GM12878 (cell line): Measurements from ENCODE around the gene PARP6. TPM values are rescaled to one million over a fixed set of nuclear protein-coding genes. Genes with fewer than 3 reads are reported as not detected.
A peak's percentile ranks its signal among the peaks of the same experiment; 100 is the strongest.

Experiments used
- ATAC-seq: fragments of 200-7000 bp; cut with Tn5 transposase; 3 replicates; pipeline ENCODE4 v1.9.1; 2020; ENCODE audit warnings: mild to moderate bottlenecking, moderate library complexity
- BruUV-seq: library from RNA; stranded (reverse); fragments of 400-500 nt; replicated peaks from 2 replicates; lab custom pipeline; 2021; lab: Mats Ljungman, UMichigan
- CTCF ChIA-PET: fragments of 300-600 bp; sonication (Branson Sonifier 250); formaldehyde crosslinking; extraction: SDS; loops from one replicate; lab custom pipeline; 2021; ENCODE audit warnings: inconsistent platforms; lab: Yijun Ruan, JAX
- POLR2A ChIA-PET: fragments of 350-600 bp; formaldehyde crosslinking; extraction: SDS; loops from one replicate; lab custom pipeline; 2021; ENCODE audit warnings: inconsistent platforms; lab: Charles Lee
- RAD21 ChIA-PET: fragments of 300-600 bp; sonication (Branson Sonifier 250); formaldehyde crosslinking; loops from one replicate; lab custom pipeline; 2023; ENCODE audit warnings: antibody characterized with exemption; ENCODE audit not compliant: unreplicated experiment; lab: Charles Lee
- SMC1A ChIA-PET: fragments of 300-600 bp; sonication (Branson Sonifier 250); formaldehyde crosslinking; loops from one replicate; lab custom pipeline; 2023; ENCODE audit not compliant: unreplicated experiment, uncharacterized antibody; lab: Charles Lee
- DNase-seq: peaks from one replicate; pipeline ENCODE4 v3.0.0-alpha.2; 2011; ENCODE audit warnings: low read depth, low spot score
- FAIRE-seq: peaks from 3 replicates; lab custom pipeline; 2011; peaks lifted over from hg19 to GRCh38; lab: Jason Lieb, UNC
- H2AFZ ChIP-seq: 2 replicates; pipeline ENCODE4 v1.6.0; 2011; ENCODE audit warnings: low read depth, low read length, control low read depth; ENCODE audit not compliant: control insufficient read depth
- H3K27ac ChIP-seq: 2 replicates; pipeline ENCODE4 v1.5.1; 2011; ENCODE audit warnings: control low read depth; ENCODE audit not compliant: control insufficient read depth, insufficient read depth
- H3K27me3 ChIP-seq, 2 experiments: replicated peaks in 1 of 2; 2 replicates each; pipeline versions ENCODE4 v1.6.0 to v1.6.1; 2011; ENCODE audit warnings: low read length in 1 of 2; ENCODE audit not compliant: control insufficient read depth in 2 of 2, insufficient read depth in 2 of 2
- H3K36me3 ChIP-seq, 2 experiments: 2 replicates each; pipeline ENCODE4 v1.5.1; 2011; ENCODE audit warnings: low read length in 1 of 2; ENCODE audit not compliant: control insufficient read depth in 2 of 2, insufficient read depth in 2 of 2
- H3K4me1 ChIP-seq: 2 replicates; pipeline ENCODE4 v1.6.1; 2011; ENCODE audit warnings: mild to moderate bottlenecking, low read length, moderate library complexity, mixed read lengths; ENCODE audit not compliant: control insufficient read depth, insufficient read depth
- H3K4me2 ChIP-seq: 2 replicates; pipeline ENCODE4 v1.6.0; 2011; ENCODE audit warnings: control low read depth; ENCODE audit not compliant: control insufficient read depth, insufficient read depth
- H3K4me3 ChIP-seq: fragments of 200-600 bp; sonication (generic); 2 replicates; pipeline ENCODE4 v1.5.1; 2016
- H3K79me2 ChIP-seq: 2 replicates; pipeline ENCODE4 v1.6.0; 2011; ENCODE audit warnings: low read length; ENCODE audit not compliant: control insufficient read depth, insufficient read depth
- H3K9ac ChIP-seq: 2 replicates; pipeline ENCODE4 v1.8.0; 2011; ENCODE audit warnings: low read length, control low read depth, mixed read lengths; ENCODE audit not compliant: control insufficient read depth, insufficient read depth
- H3K9me3 ChIP-seq: replicated peaks from 3 replicates; pipeline ENCODE4 v1.5.1; 2011; ENCODE audit warnings: mild to moderate bottlenecking, low read length; ENCODE audit not compliant: control insufficient read depth, insufficient read depth
- H4K20me1 ChIP-seq: 2 replicates; pipeline ENCODE4 v1.6.0; 2011; ENCODE audit not compliant: control insufficient read depth, insufficient read depth
- ASH2L ChIP-seq: fragments of 300-600, 200-600 bp; sonication (generic); IDR thresholded peaks from 2 replicates; pipeline ENCODE4 v1.6.1; 2017; ENCODE audit warnings: low read depth, mild to moderate bottlenecking, borderline replicate concordance
- ATF7 ChIP-seq: fragments of 450-650 bp; IDR thresholded peaks from 2 replicates; pipeline ENCODE4 v1.6.1; 2016; ENCODE audit warnings: low read depth, mild to moderate bottlenecking
- CBX5 ChIP-seq: sonication (generic); IDR thresholded peaks from 2 replicates; pipeline ENCODE4 v1.6.1; 2016; ENCODE audit warnings: low read depth, moderate library complexity, mild to moderate bottlenecking, inconsistent platforms
- CHD4 ChIP-seq: fragments of 200-600 bp; sonication (generic); IDR thresholded peaks from 2 replicates; pipeline ENCODE4 v1.6.1; 2016; ENCODE audit warnings: mild to moderate bottlenecking
- IKZF2 ChIP-seq, 2 experiments: fragments of 450-650 bp; IDR thresholded peaks; 2 replicates each; pipeline ENCODE4 v1.6.1; 2017; ENCODE audit warnings: mild to moderate bottlenecking in 2 of 2, moderate library complexity in 2 of 2
- IRF3 ChIP-seq: fragments of 450-650 bp; IDR thresholded peaks from 2 replicates; pipeline ENCODE4 v1.6.1; 2014; ENCODE audit warnings: mild to moderate bottlenecking
- MTA3 ChIP-seq: IDR thresholded peaks from 2 replicates; pipeline ENCODE4 v1.6.1; 2012; ENCODE audit warnings: low read length, inconsistent platforms, borderline replicate concordance
- PAX5 ChIP-seq: IDR thresholded peaks from 2 replicates; pipeline ENCODE4 v1.6.1; 2011; ENCODE audit warnings: low read depth, low read length, borderline replicate concordance
- POLR2A ChIP-seq: IDR thresholded peaks from 2 replicates; pipeline ENCODE4 v1.6.1; 2011; ENCODE audit warnings: low read depth, mild to moderate bottlenecking, low read length
- SMARCA5 ChIP-seq: fragments of 450-650 bp; IDR thresholded peaks from 2 replicates; pipeline ENCODE4 v1.6.1; 2017; ENCODE audit warnings: mild to moderate bottlenecking
- SRF ChIP-seq, 2 experiments: IDR thresholded peaks; 2 replicates each; pipeline ENCODE4 v1.6.1; 2011; ENCODE audit warnings: low read depth in 2 of 2, low read length in 2 of 2, mild to moderate bottlenecking in 1 of 2, moderate library complexity in 1 of 2
- WRNIP1 ChIP-seq: IDR thresholded peaks from 2 replicates; pipeline ENCODE4 v1.6.1; 2011; ENCODE audit warnings: low read depth, low read length, improper control_type of control experiment, borderline replicate concordance
- WGBS: methylation state at CpG from one replicate; pipeline ENCODE4 v1.1.6; 2016; ENCODE audit warnings: low lambda C conversion rate; ENCODE audit not compliant: insufficient replicate concordance, insufficient coverage; ENCODE audit errors: missing lambda C conversion rate; 5-methylcytosine and 5-hydroxymethylcytosine counted together
- in situ Hi-C: fragments of 300-500 bp; cut with MboI; formaldehyde crosslinking; loops from 9 replicates; pipeline ENCODE4 v1.14.3; 2018; ENCODE audit warnings: mixed read lengths
- intact Hi-C: fragments of 100-400 bp; cut with micrococcal nuclease; formaldehyde crosslinking; loops from one replicate; pipeline ENCODE4 v1.14.2; 2022; ENCODE audit not compliant: unreplicated experiment
- polyA plus RNA-seq, 11 experiments: library from polyadenylated mRNA; depleted of rRNA in 4 of 11; unstranded in 6 of 11; stranded (reverse) in 5 of 11; fragments of >200 nt; fragmentation: Nextera tagmentation in 4 of 11; fragmentation: Illumina TruSeq in 1 of 11; extraction: Ambion mirVana in 4 of 11; extraction: Trizol in 1 of 11; gene quantifications; 1 replicate in 1 of 11; 2 replicates in 10 of 11; pipeline versions ENCODE4 v1.2.1 to v1.2.3, GENCODE V29; 2011 to 2016; ENCODE audit warnings: inconsistent platforms in 2 of 11, missing spikeins in 2 of 11, low read depth in 1 of 11
- total RNA-seq, 4 experiments: library from RNA; depleted of rRNA in 3 of 4; stranded (reverse); fragments of >200 nt in 3 of 4; fragmentation: Illumina TruSeq in 1 of 4; extraction: Trizol in 1 of 4; gene quantifications; 2 replicates each; pipeline versions ENCODE4 v1.2.1 to v1.2.3, GENCODE V29; 2013 to 2021
- TF ChIP-seq, protein P1 (sequence below): IDR thresholded peaks from 2 replicates; pipeline ENCODE4 v1.6.1; 2011; ENCODE audit warnings: low read depth, low read length, improper control_type of control experiment, borderline replicate concordance

The PARP6 gene
- total and polyA plus RNA-seq, 10 of the 15 experiments (the other 5 are each of a cell fraction or from before 2014, with no cell fraction given), result 14.3 to 73.5 (median 26.9) TPM

DNA sequence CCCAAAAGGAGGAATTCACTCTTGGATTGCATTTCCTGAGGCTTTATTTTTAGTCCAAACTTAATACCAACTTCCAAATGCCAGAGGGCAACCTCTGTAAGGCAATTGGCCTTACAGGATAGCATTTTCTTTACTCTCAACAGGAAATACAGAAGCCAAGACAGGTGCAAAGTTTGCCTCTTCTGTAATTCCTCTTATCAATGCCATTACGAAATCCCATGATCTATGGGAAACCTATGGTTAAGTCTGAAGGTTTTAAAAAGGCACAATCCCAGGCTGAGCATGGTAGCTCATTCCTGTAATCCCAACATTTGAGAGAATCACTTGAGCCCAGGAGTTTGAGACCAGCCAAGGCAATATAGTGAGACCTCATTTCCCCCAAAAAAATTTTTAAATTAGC, 56.3 kb downstream of the PARP6 start:
- Histone ChIP-seq H3K9ac (no peak overlapping the region), H3K4me3 (no peak overlapping the region), H3K4me1 (peaks cover 2% of the 10 kb centered on the region; the same call in 1 of the 2 replicates), H3K27me3 (no peaks in the 10 kb centered on the region), H4K20me1 (peaks cover 34% of the 10 kb centered on the region), H2AFZ (no peak overlapping the region), H3K36me3 (peaks cover 23 to 84% of the 10 kb centered on the region in 2 experiments), H3K4me2 (no peak overlapping the region), H3K79me2 (peaks cover 45% of the 10 kb centered on the region), H3K9me3 (no peaks in the 10 kb centered on the region), H3K27ac (no peak overlapping the region)
- ChIA-PET RAD21 (no interaction called here), POLR2A (interaction anchor here (0.9 to 1.2 kb wide), 2 partner anchors 11 to 15 kb away, joined by 3 read pairs; partner anchors contain the start of gene PKM), SMC1A (interaction anchor here (1.4 kb wide), 1 partner anchor 11 kb away, joined by 5 read pairs; no protein-coding TSS in a partner anchor), CTCF (interaction anchor here (1.1 to 1.5 kb wide), 2 partner anchors 9 to 11 kb away, joined by 4 to 5 read pairs; no protein-coding TSS in a partner anchor)
- 95% methylated on average over 1 of the region's 1 CpG for WGBS
- FAIRE-seq (no peak), ATAC-seq (no peak), DNase-seq (no peak)
- TSS peak; percentile 27 for BruUV-seq
- TF ChIP-seq PAX5, result no peak
- TF ChIP-seq, protein P1, sequence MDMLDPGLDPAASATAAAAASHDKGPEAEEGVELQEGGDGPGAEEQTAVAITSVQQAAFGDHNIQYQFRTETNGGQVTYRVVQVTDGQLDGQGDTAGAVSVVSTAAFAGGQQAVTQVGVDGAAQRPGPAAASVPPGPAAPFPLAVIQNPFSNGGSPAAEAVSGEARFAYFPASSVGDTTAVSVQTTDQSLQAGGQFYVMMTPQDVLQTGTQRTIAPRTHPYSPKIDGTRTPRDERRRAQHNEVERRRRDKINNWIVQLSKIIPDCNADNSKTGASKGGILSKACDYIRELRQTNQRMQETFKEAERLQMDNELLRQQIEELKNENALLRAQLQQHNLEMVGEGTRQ, result no peak
- TF ChIP-seq CHD4, result no peak
- TF ChIP-seq CBX5, result no peak
- no peak for TF ChIP-seq IRF3
- no peak for TF ChIP-seq POLR2A
- no peak for TF ChIP-seq SRF (IDR thresholded peaks at IDR 0.05; ENCODE audit: low read depth in 2 of 2, low read length in 2 of 2)
- no peak for TF ChIP-seq SMARCA5
- no peak for TF ChIP-seq IKZF2 (IDR thresholded peaks at IDR 0.05)
- TF ChIP-seq WRNIP1, result no peak
- no peak for TF ChIP-seq ASH2L
- TF ChIP-seq ATF7, result no peak
- no peak for TF ChIP-seq MTA3
- intact Hi-C loops (no loop called here), in situ Hi-C loops (no loop called here)
